CD4-positive, alpha-beta memory T cell (primary cell): ENCODE data around the gene NFKBIB. TPM values are rescaled to one million over a fixed set of nuclear protein-coding genes. Genes with fewer than 3 reads are reported as not detected.
A peak's percentile ranks its signal among the peaks of the same experiment; 100 is the strongest.
"Not testable (repeated sequence)": the region's sequence is repeated elsewhere in the genome, so short reads cannot be mapped to it uniquely, and the experiment has no call there.

Experiments
- CTCF ChIA-PET: fragments of 350-600 bp; sonication (Branson Sonifier 250); formaldehyde crosslinking; loops from one replicate; lab custom pipeline; 2021; ENCODE audit warnings: inconsistent platforms; ENCODE audit not compliant: partially characterized antibody; lab: Charles Lee
- POLR2A ChIA-PET: fragments of 350-600 bp; sonication (Branson Sonifier 250); formaldehyde crosslinking; loops from one replicate; lab custom pipeline; 2021; ENCODE audit not compliant: partially characterized antibody; lab: Charles Lee
- DNase-seq, 5 donors: peaks; one replicate each; pipeline versions ENCODE4 v3.0.0 to v3.0.0-alpha.2; 2020 to 2022; ENCODE audit warnings: mixed read lengths in 1 of 5
- H3K27ac ChIP-seq: one replicate; pipeline ENCODE4 v1.7.0; 2013; ENCODE audit warnings: low read depth, low read length
- H3K27me3 ChIP-seq: 2 replicates; pipeline ENCODE4 v1.7.0; 2013; ENCODE audit warnings: mild to moderate bottlenecking, low read length, moderate library complexity; ENCODE audit not compliant: insufficient read depth
- H3K36me3 ChIP-seq: 2 replicates; pipeline ENCODE4 v1.7.0; 2013; ENCODE audit warnings: mild to moderate bottlenecking, low read length, moderate library complexity; ENCODE audit not compliant: insufficient read depth
- H3K4me1 ChIP-seq: 2 replicates; pipeline ENCODE4 v1.7.0; 2013; ENCODE audit warnings: mild to moderate bottlenecking, low read length, moderate library complexity; ENCODE audit not compliant: insufficient read depth
- H3K4me3 ChIP-seq, 2 donors: one replicate each; pipeline ENCODE4 v1.7.0; 2013; ENCODE audit warnings: low read length in 2 of 2, mild to moderate bottlenecking in 1 of 2
- H3K9me3 ChIP-seq, 2 donors: one replicate each; pipeline ENCODE4 v1.7.0; 2013; ENCODE audit warnings: low read length in 2 of 2, control low read depth in 1 of 2; ENCODE audit not compliant: control insufficient read depth in 1 of 2
- H3K27ac Mint-ChIP-seq, 7 donors: one replicate each; pipeline ENCODE4 v1.8.0; 2020 to 2021; ENCODE audit warnings: mixed read lengths in 7 of 7, mild to moderate bottlenecking in 6 of 7, inconsistent platforms in 3 of 7, moderate library complexity in 3 of 7
- H3K27me3 Mint-ChIP-seq, 2 donors: one replicate each; pipeline ENCODE4 v1.8.0; 2020 to 2021; ENCODE audit warnings: mixed read lengths in 2 of 2
- H3K36me3 Mint-ChIP-seq, 2 donors: one replicate each; pipeline ENCODE4 v1.8.0; 2020 to 2021; ENCODE audit warnings: mixed read lengths in 2 of 2, inconsistent platforms in 1 of 2, mild to moderate bottlenecking in 1 of 2
- H3K4me1 Mint-ChIP-seq, 4 donors: one replicate each; pipeline ENCODE4 v1.8.0; 2020 to 2021; ENCODE audit warnings: mixed read lengths in 4 of 4, mild to moderate bottlenecking in 1 of 4
- H3K4me3 Mint-ChIP-seq, 8 donors: one replicate each; pipeline ENCODE4 v1.8.0; 2020 to 2021; ENCODE audit warnings: mixed read lengths in 8 of 8, mild to moderate bottlenecking in 7 of 8, moderate library complexity in 6 of 8, inconsistent platforms in 3 of 8
- H3K9me3 Mint-ChIP-seq, 8 donors: one replicate each; pipeline ENCODE4 v1.8.0; 2020 to 2021; ENCODE audit warnings: mixed read lengths in 8 of 8, mild to moderate bottlenecking in 5 of 8, inconsistent platforms in 3 of 8, moderate library complexity in 1 of 8
- intact Hi-C: fragments of 100-400 bp; cut with micrococcal nuclease; formaldehyde crosslinking; loops from one replicate; pipeline ENCODE4 v1.15.1; 2023
- polyA plus RNA-seq, 2 donors: library from polyadenylated mRNA; unstranded; fragments of 300-500 nt; fragmentation: Illumina TruSeq; gene quantifications; one replicate each; pipeline ENCODE4 v1.2.3, GENCODE V29; 2021
- total RNA-seq, 2 experiments: library from RNA; stranded (reverse); gene quantifications; one replicate each; pipeline ENCODE4 v1.2.3, GENCODE V29; 2021

NFKBIB gene
- total and polyA plus RNA-seq, 4 experiments from 2014 or later: 7.2 to 26.0 (median 19.5) TPM

- Mint-ChIP-seq H3K36me3 (peaks cover 5 to 25% of the 10 kb centered on the region in 2 donors), H3K4me3 (peak overlapping the region; percentile 70 to 91 (median 80)), H3K27ac (peak overlapping the region; percentile 81 to 93 (median 90)), H3K27me3 (no peaks in the 10 kb centered on the region), H3K9me3 (no peaks in the 10 kb centered on the region), H3K4me1 (peaks cover 19 to 47% (median 33%) of the 10 kb centered on the region in 4 donors)
- Histone ChIP-seq H3K27ac (peak overlapping the region; percentile 66), H3K4me3 (peak overlapping the region in 1 of 2 donors; percentile 60), H3K36me3 (no peaks in the 10 kb centered on the region), H3K27me3 (no peaks in the 10 kb centered on the region), H3K4me1 (peaks cover 34% of the 10 kb centered on the region), H3K9me3 (no peaks in the 10 kb centered on the region)
- ChIA-PET POLR2A (interaction anchor here (0.6 to 13.6 kb wide), 14 partner anchors 8 to 467 kb away, joined by 3 to 297 read pairs (median 8); partner anchors contain the start of genes ECH1, FAM98C, HNRNPL and MRPS12), CTCF (interaction anchor here (1.3 to 4.5 kb wide), 6 partner anchors 8 to 101 kb away, joined by 5 to 45 read pairs (median 14); partner anchors contain the start of genes NFKBIB, RINL and SIRT2)
- intact Hi-C loops: loop anchor here (1.0 to 2.0 kb wide), 5 partner anchors 20 to 468 kb away; partner anchors contain the start of genes ECH1, FAM98C, NFKBIB and SIRT2
- DNase-seq: no peak
Observed at GRCh38 chr19:38870612-38871011, 29.2 kb upstream of the NFKBIB start.

DNA sequence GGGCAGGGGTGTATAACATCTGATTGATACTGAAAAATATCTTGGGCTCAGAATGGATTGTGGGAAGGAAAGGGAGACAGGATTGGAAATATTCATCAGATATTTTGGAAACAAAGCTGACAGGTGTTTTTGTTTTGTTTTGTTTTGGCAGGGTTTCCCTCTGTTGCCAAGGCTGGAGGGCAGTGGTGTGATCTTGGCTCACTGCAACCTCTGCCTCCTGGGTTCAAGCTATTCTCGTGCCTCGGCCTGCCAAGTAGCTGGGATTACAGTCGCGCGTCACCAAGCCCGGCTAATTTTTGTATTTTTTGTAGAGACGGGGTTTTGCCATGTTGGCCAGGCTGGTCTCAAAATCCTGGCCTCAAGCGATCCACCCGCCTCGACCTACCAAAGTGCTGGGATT lies 26.4 kb upstream of the NFKBIB start:
- H3K9me3 ChIP-seq, DNase-seq, H3K27ac ChIP-seq, H3K4me3 Mint-ChIP-seq, intact Hi-C loops, H3K27me3 ChIP-seq, H3K9me3 Mint-ChIP-seq, H3K27me3 Mint-ChIP-seq, H3K36me3 ChIP-seq, H3K4me3 ChIP-seq: not testable (repeated sequence)
- peaks cover 50% of the 10 kb centered on the region for H3K4me1 ChIP-seq
- Mint-ChIP-seq H3K27ac (peak overlapping the region in 6 of 7 donors; percentile 8 to 65 (median 42)), H3K4me1 (peaks cover 26 to 59% (median 42%) of the 10 kb centered on the region in 4 donors), H3K36me3 (peaks cover 5 to 33% of the 10 kb centered on the region in 2 donors)
- CTCF ChIA-PET: interaction anchor here (0.7 to 2.1 kb wide), 5 partner anchors 9 to 769 kb away, joined by 3 to 11 read pairs (median 4); partner anchors contain the start of gene ECH1
- POLR2A ChIA-PET: interaction anchor here (1.1 to 13.6 kb wide), 2 partner anchors 23 to 31 kb away, joined by 3 to 297 read pairs; partner anchors contain the start of gene HNRNPL

DNA sequence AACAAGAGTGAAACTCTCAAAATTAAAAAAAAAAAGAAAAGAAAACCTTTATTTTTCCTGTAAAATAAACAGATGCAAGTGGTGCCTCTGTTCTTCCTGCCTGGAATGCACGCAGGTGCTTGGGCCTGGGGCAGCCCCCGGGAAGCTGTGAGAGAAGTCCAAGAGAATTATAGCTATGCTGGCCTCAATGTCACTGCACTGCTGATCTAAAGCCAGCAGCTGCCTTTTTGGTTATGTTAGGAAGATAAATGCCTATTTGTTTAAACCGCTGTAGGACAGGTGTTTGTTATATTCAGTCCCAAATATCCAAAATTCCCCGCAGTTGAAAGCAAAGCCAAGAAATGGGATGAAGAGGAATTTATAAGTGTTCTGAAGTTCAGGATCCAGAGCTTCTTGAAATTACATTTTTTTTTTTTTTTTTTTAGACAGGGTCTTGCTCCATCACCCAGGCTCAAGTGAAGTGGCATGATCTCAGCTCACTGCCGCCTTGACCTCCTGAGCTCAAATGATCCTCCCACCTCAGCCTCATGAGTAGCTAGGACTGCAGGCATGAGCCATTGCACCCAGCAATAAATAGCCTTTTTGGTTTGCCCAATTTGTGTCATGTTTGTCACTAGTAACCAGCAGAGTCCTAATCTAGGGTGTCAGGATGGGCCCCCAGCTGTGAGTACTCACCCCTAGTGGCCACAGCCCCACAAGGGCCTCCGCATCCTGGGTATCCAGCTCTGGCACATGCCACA lies 23.9 kb upstream of the NFKBIB start:
- H3K4me3 ChIP-seq: no peak overlapping the region
- H3K9me3 ChIP-seq: no peaks in the 10 kb centered on the region
- ChIA-PET CTCF (interaction anchor here (0.8 to 4.6 kb wide), 5 partner anchors 12 to 55 kb away, joined by 3 to 52 read pairs (median 3); partner anchors contain the start of genes ECH1, MRPS12 and SARS2), POLR2A (interaction anchor here (0.5 to 3.8 kb wide), 6 partner anchors 10 to 661 kb away, joined by 3 to 30 read pairs (median 3); partner anchors contain the start of gene NFKBIB)
- DNase-seq: no peak
- H3K27me3 Mint-ChIP-seq: no peaks in the 10 kb centered on the region
- H3K36me3 ChIP-seq: no peaks in the 10 kb centered on the region
- peaks cover 52% of the 10 kb centered on the region for H3K4me1 ChIP-seq
- H3K27ac ChIP-seq: no peak overlapping the region
- H3K9me3 Mint-ChIP-seq: no peaks in the 10 kb centered on the region
- H3K27ac Mint-ChIP-seq: peak overlapping the region in 6 of 7 donors; percentile 72 to 97 (median 84)
- peaks cover 21 to 52% (median 36%) of the 10 kb centered on the region in 4 donors for H3K4me1 Mint-ChIP-seq
- intact Hi-C loops: no loop called here
- H3K36me3 Mint-ChIP-seq: peaks cover 5 to 28% of the 10 kb centered on the region in 2 donors
- no peaks in the 10 kb centered on the region for H3K27me3 ChIP-seq
- H3K4me3 Mint-ChIP-seq: peak overlapping the region in 1 of 8 donors; percentile 61

DNA sequence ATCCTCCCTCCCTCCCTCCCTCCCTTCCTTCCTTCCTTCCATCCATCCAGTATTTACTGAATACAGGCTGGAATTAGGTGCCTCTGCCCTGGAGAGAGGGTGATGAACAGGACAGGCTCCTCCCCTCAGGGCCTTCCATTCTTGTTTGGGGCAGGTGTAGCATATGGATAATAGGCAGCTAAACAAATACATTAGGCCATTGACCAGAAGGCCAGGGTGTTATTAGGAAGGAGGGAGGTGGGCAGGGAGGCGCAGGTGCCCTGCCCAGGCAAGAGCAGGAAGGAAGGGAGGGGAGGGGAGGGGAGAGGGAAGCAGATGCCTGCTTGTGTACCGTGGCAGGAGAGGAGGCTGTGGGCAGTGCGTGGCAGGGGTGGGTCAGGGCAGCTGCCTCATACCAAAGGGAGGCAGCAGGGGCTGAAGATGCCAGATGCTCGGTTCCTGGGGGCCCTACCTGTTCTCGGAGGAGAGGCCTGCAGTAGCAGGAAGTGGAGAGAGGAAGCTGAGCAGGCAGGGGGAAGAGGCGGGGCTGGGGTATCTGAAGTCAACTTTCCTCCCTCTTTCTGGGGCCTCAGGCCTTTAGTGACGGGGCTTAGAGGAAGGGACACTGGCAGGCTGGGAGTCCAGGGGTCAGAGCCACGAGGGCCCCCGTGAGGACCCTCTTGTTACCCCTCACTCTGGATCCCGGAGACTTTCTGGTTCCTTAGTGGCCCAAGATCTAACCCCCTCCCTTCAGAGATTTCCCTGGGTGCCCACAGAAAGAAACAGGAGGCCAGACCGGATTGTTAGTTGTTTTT lies 21.8 kb upstream of the NFKBIB start, which contains the start of gene RINL:
Gene RINL, minus strand, starts transcription at position 495 of the 794 bp plus-strand sequence. CDS start 1,533 bp downstream, outside the sequence.
- peak within 1 kb of the TSS; percentile 41 to 73 for H3K4me3 ChIP-seq
- peak within 1 kb of the TSS; percentile 79 to 94 (median 88) for H3K4me3 Mint-ChIP-seq
- H3K27ac ChIP-seq: peak within 1 kb of the TSS; percentile 89
- intact Hi-C loops: loop anchor here (1.0 kb wide), 1 partner anchor 21 kb away; the partner anchor contains the start of genes NFKBIB and SIRT2
- H3K27me3 ChIP-seq: no peaks in the 10 kb centered on the region
- H3K9me3 ChIP-seq: no peaks in the 10 kb centered on the region
- peak within 1 kb of the TSS; percentile 96 to 99 (median 97) for H3K27ac Mint-ChIP-seq
- peak; percentile 68 to 82 (median 72) for DNase-seq
- H3K27me3 Mint-ChIP-seq: no peaks in the 10 kb centered on the region
- H3K9me3 Mint-ChIP-seq: no peaks in the 10 kb centered on the region
- ChIA-PET POLR2A (interaction anchor here (0.7 to 3.9 kb wide), 29 partner anchors 8 to 482 kb away, joined by 3 to 43 read pairs (median 5); partner anchors contain the start of genes ACTN4, ECH1, EIF3K and FAM98C), CTCF (interaction anchor here (0.8 to 4.6 kb wide), 12 partner anchors 8 to 475 kb away, joined by 3 to 52 read pairs (median 6); partner anchors contain the start of genes ECH1, FAM98C, MRPS12 and SARS2)
- H3K36me3 ChIP-seq: no peaks in the 10 kb centered on the region
- peaks cover 4 to 24% of the 10 kb centered on the region in 2 donors for H3K36me3 Mint-ChIP-seq
- H3K4me1 Mint-ChIP-seq: peaks cover 21 to 40% (median 30%) of the 10 kb centered on the region in 4 donors
- H3K4me1 ChIP-seq: peaks cover 49% of the 10 kb centered on the region

- POLR2A ChIA-PET: interaction anchor here (0.6 to 3.9 kb wide), 25 partner anchors 8 to 483 kb away, joined by 3 to 43 read pairs (median 8); partner anchors contain the start of genes ECH1, EIF3K, FAM98C and MRPS12
- H3K27ac ChIP-seq: peak overlapping the region; percentile 89
- H3K36me3 Mint-ChIP-seq: peaks cover 2 to 23% of the 10 kb centered on the region in 2 donors
- DNase-seq: no peak
- peaks cover 4% of the 10 kb centered on the region for H3K36me3 ChIP-seq
- H3K27me3 Mint-ChIP-seq: no peaks in the 10 kb centered on the region
- H3K9me3 ChIP-seq: no peaks in the 10 kb centered on the region
- H3K4me1 ChIP-seq: peaks cover 49% of the 10 kb centered on the region
- CTCF ChIA-PET: interaction anchor here (0.6 to 4.6 kb wide), 13 partner anchors 9 to 476 kb away, joined by 3 to 52 read pairs (median 4); partner anchors contain the start of genes ECH1, FAM98C, MRPS12 and SARS2
- H3K4me3 ChIP-seq: peak overlapping the region; percentile 41 to 73
- intact Hi-C loops: loop anchor here (1.0 kb wide), 1 partner anchor 21 kb away; the partner anchor contains the start of genes NFKBIB and SIRT2
- peak overlapping the region; percentile 96 to 99 (median 97) for H3K27ac Mint-ChIP-seq
- H3K4me1 Mint-ChIP-seq: peaks cover 18 to 40% (median 28%) of the 10 kb centered on the region in 4 donors
- H3K4me3 Mint-ChIP-seq: peak overlapping the region; percentile 79 to 94 (median 88)
- H3K9me3 Mint-ChIP-seq: no peaks in the 10 kb centered on the region
- no peaks in the 10 kb centered on the region for H3K27me3 ChIP-seq
Observed at GRCh38 chr19:38878575-38879399, 21.0 kb upstream of the NFKBIB start.
